Peyer's patch (tissue), 4 donors: ENCODE data around the gene RANBP10.

Experiments used
- CTCF ChIP-seq, 6 experiments: fragments of 450-650 bp in 4 of 6; fragments of 200-600 bp in 2 of 6; sonication (generic) in 1 of 6; IDR thresholded peaks; one replicate each; pipeline ENCODE4 v1.5.1; 2017 to 2019; ENCODE audit warnings: antibody characterized with exemption in 6 of 6, mild to moderate bottlenecking in 3 of 6, moderate library complexity in 1 of 6
- POLR2A ChIP-seq, 2 donors: fragments of 450-650 bp; IDR thresholded peaks; one replicate each; pipeline ENCODE4 v1.5.1; 2017; ENCODE audit warnings: antibody characterized with exemption in 2 of 2, mild to moderate bottlenecking in 2 of 2, moderate library complexity in 2 of 2

- no peak for TF ChIP-seq CTCF (IDR thresholded peaks at IDR 0.05)
- no peak for TF ChIP-seq POLR2A (IDR thresholded peaks at IDR 0.05)
Measured at GRCh38 chr16:67774457-67774853, 31.9 kb downstream of the RANBP10 start.
